NOMO-1 treated with DMSO at 0.1 percent for 48 hours (cell line): ENCODE measurements around the gene TTC32.
A peak's percentile ranks its signal among the peaks of the same experiment; 100 is the strongest.
"Not testable (repeated sequence)": the region's sequence is repeated elsewhere in the genome, so short reads cannot be mapped to it uniquely, and the experiment has no call there.

Source experiments
- DNase-seq: peaks from one replicate; lab custom pipeline; 2025; ENCODE audit not compliant: unreplicated experiment; lab: John Stamatoyannopoulos, UW

TTC32 gene

DNA sequence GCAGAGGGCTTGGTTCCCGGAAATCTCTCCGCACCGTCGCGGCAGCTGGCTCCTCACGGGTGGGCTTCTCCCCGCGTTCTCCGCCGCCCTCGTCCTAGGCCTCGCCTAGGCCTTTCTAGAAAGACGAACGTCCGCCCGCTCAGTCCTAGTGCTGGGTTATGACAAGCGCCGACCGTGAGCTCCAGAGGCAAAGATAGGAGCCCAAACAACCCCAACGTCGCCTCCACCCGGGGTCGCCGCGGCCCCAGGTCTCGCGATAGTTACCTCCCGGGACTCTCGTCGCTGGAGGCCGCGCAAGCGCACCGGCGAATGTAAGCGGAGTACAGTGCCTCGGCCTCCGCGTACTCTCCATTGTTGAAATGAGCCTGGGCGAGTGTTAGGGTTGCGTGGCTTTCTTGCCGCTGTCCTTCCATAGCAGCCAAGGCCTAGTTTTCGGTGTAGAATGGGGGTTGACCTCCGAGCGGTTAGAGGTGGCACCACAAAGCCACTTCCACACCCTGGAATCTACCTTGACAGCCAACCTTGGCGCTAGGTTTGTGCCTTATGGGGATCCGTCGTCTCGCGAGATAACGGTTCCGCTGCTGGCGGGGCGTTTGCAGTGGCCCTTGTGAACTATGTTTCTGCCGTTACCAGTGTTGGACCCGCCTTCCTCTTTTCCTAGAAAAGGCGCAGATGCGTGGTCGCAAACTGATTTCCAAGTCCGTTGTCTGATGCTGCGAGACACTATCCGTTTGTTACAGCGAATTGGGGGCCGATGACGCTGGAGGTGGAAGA, at the start of gene TTC32:
Gene TTC32, minus strand, starts transcription at position 542 of the 774 bp plus-strand sequence. Its CDS starts 129 bp downstream, at position 413.
- peak; percentile 81 for DNase-seq

DNA sequence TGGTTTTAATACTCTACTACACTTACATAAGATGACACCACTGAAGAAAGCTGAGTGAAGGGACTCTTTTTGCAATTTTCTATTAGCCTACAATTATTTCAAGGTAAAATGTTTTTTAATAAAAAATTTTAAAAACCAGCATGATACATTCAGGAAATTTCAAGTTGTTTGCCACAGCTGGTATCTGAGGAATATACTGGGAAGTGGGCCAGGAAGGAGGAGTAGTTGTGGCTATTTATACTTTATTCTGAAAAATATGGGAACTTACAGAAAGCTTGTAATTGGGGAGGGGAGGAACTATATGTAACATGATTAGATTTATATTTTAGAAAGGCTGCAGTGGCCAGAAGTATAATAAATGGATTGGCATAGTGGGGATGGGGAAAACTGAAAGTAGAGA, 47.3 kb upstream of the TTC32 start:
- DNase-seq: no peak

DNA sequence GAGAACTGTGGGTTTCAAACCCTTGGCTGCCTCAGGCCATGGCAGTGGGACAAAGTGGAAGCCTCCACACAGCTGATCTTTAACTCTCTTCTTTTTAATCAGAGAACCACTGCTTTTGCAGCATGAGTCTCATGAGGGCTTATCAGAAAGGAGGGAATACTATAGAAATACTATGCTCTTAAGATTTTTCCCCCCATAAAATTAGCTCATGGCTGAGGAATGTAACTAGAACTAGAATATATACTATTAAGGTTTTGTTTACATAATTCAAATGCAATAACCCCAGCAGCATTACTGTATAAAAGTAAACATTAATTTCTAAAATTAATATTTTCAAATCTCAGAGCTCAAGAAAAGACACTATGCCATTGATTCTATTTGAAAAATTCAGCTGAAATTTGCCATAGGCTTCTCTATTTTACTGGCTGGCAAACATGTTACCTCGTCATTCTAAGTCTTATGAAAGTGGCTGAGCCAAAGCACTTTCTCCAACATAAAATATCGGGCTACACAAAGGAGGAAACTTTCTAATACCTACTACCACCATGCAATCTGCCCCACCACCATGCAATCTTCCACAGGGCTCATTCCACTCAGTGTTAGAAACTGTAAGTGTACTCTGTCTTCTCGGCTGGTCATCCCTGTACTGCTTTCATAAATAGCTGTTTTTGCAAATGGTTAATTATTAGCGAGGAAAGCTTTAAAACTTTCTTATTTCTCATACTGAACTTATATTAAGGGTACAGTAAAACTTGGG, 45.6 kb upstream of the TTC32 start:
- DNase-seq: no peak

DNA sequence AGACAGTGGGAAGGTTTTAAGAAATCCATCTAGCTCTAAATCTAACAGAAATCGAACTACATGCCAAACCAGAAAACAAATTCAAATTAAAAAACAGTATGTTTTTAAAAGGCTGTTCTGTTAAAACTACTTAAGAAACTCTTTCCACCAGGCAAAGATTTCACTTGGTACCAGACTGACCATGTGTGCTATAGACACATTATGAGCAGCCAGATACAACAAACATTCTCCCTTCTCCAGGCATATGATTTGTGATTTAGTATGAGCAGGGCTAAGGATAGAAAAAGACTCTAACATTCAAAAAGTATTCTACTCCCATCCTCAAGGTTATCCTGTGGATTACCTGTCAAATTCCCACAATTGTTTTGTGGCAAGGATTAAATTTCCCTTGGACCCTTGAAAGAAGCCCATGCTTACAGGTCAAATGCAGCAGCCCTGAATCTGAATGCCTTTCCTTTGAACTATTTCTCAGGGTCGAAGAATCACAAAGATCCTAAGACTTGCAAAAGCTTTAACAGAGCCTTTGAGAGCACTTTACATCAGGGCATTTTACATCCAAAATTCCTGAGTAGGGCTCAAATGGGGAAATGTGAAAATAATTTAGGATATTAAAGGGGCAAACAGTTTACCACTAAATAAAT, 42.5 kb upstream of the TTC32 start:
- no peak for DNase-seq

DNA sequence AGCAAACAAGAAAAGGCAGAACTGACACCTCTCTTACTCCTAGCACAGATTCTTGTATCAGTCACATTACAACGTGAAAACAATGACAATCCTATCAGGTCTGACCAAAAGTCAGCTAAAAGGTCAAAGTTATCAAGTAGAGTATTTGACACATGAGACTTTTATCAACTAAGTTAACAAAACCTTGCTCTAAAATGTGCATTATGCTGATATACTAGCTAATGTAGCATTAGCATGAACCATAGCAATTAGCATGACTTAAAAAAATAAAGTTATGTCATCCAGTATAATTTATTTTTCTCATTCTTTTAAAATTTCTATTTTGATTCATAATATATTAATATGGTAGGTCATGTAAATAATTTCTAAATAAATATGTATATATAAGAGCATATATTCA, 41.4 kb upstream of the TTC32 start:
- no peak for DNase-seq

DNA sequence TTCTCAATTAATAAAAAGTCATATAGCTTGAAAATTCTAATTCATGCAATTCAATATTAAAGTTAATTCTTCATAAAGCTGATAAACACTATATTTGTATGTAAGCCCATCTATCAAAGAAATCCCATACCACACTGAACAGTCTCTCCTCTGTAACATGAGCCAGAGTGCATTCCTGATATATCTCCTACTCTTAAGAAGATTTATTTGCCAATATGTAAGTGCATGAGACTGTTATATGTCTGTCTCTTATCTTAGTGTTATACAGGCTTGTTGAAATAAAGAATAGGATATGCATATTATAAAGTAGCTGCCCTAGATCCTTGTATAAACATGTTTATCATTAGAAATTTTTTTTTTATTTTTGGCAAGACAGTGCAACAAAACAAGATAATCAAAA, 40.4 kb upstream of the TTC32 start:
- no peak for DNase-seq

DNA sequence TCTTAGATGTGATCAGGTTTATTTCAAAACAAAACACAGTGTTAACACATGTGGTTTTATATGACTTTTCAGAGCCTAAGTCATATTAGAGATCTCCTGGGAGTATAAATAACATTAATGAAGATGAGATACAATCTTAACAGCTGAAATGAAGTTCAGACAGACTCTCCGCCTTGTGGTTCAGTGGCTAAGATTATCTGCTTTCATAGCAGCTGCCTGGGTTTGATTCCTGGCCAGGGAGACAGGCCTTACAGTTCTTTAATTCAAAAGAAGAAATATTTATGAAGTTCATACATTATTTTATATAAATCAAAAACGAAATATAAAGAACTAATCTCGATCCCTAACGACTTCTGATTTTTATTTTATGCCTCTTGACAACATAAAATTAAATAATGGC, 35.2 kb upstream of the TTC32 start:
- DNase-seq: no peak

DNA sequence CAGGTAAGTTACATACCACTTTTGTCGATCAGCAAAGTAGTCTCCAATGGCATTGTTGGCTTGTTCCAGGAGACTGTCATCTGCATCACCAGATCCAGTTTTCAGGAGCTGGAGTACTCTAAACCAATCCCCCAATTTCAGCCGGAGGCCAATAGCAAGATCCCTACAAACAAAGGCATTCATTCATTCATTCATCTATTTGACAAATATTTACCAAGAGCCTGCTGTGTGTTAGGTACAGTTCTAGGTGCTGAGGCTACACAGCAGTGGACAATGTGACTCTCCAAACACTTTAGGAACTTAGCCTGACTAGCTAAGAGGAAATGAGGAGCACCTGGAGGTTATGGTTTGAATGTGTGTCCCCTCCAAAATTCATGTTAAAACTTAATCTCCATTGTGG, 34.4 kb upstream of the TTC32 start:
- no peak for DNase-seq

DNA sequence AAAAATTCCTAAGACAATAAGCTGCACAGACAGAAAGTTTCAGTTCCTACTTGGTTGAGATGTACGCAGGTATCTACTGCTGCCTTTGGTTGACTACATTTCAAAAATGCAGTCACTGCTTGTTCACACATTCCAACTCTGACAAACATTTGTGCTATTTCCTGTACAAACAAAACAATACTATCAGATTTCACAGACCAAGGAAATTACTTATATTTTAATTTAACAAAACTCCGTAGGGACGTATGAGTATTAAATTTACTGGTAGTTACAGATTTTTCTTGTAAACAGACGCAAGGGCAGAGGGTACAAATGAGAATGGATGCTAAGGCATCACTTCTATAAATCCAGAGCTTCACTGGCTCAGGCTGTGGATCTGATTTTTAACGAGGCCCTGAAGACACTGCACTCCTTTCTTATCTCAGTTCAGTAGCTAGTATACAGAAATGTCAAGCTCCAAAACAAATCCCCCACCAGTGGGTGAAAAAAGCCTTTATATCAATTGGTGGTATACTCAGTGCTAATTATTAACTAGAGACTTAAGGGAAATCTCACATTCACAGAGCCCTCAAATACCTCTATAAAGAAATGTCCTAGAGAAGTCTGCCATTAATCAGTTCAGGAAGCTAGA, 31.7 kb upstream of the TTC32 start:
- no peak for DNase-seq

DNA sequence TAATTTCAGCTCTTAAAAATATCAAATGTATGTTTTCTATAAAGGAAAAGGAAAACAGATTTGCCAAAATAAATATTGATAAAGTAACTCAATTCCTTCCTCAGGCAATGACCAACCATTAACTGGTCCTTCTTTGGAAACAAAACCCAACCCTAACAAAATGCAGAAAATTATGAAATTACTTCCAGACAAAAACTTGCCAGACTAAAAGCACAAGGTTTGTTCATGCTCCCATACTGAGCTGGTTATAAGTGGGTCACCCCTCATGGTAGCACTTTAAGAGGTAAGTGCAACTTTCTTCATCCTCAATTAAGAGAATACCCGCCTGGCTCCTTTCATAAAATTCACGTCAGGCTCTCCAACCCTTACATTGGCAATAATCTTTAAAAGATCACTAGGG, 31.1 kb upstream of the TTC32 start:
- no peak for DNase-seq

DNA sequence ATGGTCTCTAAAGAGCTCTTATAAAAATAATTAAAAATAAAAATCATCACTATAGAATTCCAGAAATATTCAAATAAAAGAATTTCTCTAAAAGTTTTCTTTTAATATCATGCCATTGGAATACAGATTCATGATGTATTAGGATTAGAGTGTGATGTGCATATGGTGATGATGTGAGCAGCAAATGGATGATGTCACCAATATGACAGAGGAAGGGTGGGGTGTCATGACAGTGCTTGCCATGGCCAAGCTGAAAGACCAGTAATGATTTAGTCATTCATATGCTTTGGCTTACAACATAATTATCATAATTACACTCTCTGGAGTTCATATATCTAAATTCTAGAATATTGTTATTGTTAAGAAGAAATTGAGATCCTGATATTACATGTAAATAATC, 27.4 kb upstream of the TTC32 start:
- DNase-seq: no peak

DNA sequence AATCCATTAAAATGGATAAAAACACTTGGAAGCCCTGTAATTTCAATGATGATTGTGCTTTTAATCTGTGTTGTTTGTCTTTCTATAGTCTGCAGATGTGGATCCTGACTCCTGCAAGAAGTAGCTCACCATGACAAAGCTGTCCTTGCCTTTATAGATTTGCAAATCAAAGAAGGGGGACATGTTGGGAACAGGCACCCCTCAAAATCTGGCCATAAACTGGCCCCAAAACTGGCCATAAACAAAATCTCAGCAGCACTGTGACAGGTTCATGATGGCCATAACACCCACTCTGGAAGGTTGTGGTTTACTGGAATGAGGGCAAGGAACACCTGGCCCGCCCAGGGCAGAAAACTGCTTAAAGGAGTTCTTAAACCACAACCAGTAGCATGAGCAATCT, 26.0 kb upstream of the TTC32 start:
- DNase-seq: not testable (repeated sequence)

DNA sequence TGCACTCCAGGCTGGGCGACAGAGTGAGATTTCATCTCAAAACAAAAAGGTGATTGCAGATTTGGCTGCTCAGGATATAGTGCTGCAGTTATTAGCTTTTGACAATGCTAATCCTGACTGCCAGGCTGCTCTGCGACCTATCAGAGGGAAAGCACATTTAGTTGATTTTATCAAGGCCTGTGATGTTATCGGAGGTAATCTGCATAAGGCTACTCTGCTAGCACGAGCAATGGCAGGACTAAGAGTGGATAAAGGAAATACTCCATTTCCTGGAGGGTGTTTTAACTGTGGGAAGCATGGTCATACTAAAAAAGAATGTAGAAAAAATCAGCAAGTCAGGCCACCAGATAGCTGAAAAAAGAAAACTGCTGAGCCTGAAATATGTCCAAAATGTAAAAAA, 22.7 kb upstream of the TTC32 start:
- DNase-seq: not testable (repeated sequence)

DNA sequence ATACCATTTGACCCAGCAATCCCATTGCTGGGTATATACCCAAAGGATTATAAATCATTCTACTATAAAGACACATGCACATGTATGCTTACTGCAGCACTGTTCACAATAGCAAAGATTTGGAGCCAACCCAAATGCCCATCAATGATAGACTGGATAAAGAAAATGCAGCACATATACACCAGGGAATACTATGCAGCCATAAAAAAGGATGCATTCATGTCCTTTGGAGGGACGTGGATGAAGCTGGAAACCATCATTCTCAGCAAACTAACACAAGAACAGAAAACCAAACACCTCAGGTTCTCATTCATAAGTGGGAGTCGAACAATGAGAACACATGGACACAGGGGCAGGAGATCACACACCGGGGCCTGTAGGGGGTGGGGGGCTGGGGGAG, 20.4 kb upstream of the TTC32 start:
- DNase-seq: not testable (repeated sequence)

DNA sequence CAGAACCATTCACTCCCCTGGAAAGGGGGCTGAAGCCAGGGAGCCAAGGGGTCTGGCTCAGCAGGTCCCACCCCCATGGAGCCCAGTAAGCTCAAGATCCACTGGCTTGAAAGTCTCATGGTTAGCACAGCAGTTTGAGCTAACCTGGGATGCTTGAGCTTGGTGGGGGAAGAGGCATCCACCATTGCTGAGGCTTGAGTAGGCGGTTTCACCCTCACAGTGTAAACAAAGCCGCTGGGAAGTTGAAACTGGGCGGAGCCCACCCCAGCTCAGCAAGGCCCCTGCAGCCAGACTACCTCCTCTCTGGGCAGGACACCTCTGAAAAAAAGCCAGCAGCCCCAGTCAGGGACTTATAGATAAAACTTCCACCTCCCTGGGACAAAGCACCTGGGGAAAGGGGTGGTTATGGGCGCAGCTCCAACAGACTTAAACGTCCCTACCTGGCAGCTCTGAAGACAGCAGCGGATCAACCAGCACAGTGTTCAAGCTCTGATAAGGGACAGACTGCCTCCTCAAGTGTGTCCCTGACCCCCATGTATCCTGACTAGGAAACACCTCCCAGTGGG, 14.7 kb upstream of the TTC32 start:
- DNase-seq: no peak

DNA sequence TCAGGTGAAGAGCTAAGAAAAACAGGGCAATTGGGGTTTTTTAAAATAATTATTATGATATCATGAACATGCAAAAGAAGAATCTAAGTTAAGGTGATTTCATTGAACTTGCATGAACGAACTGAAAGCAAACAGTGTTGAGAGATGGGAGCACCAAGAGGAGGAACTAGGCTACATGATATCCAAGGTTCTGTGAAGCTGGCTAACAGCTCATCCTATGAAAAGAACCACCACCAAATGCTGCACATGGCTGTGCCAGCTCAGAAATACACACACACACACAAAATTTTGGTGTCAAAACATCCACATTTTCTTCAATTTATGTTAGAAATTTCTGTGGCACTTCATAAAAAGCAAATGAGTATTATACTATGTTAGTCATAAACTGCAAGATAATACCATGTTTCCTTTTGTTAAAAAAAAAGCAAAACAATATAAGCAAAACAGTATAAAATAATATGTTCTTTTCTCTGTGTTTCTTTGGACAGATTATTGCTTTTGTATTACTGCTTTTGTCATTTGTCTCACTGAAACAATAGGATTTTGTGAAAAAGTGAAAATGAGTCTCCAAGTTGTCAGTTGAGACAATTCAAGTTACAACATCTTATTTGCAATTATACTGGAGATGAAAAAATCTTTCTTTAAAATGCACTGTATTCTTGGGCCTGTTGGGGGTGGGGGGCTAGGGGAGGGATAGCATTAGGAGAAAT, 12.6 kb upstream of the TTC32 start:
- DNase-seq: no peak

DNA sequence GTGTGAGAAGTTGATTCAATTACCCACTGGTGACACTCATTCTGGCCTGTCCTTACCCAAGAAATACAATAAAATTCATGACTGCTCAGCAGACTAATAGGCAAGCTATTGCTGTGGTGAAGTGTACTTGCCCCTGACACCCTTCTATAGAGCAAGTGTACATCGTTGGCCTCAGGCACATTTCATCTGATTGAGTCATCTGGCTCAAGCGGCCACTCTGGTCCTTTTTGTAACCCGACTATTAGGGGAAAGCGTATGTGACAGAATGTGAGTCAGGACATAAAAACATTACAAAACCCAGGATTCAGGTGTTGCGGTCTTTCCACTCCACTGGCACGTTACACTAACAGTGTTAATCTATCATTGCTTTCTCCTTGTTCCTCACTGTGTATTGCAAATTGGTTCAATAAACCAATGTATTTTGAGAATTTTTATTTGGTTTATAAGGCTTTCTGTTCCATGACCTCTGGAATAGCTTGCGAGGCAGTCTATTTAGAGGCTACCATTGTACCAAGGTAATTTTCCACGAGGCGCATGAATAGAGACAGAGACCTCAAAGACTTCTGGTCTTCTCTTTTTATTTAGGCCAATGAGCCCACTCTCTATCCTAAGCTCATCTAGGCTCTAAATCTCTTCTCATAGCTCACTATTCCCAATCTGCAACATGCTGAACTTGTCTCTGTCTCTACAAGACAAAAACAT, 10.2 kb upstream of the TTC32 start:
- no peak for DNase-seq

DNA sequence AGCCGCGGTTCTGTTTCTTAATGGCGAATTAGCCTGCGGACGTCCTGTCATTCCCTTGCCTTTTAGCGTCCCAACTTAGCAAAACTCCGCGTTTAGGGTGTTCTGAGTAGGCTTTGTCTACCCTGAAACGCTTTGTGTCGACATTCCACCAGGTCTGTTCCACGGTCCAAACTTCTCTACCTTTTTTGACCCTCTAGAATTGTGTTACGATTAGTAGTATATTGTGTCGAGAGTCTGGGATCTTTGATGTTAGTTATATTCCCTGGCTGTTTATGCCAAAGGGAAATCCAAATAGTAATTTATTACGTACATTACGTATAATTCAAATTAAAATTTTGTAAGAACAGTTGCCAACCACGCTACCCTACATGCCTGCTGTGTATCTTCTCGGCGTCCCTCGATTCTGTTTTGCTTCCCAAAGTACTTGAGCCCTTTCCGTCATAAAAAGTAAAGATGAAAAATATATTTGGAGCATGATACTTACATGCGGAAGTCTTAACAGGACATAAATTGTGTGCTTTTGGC, 495 bp upstream of the TTC32 start:
- no peak for DNase-seq

DNA sequence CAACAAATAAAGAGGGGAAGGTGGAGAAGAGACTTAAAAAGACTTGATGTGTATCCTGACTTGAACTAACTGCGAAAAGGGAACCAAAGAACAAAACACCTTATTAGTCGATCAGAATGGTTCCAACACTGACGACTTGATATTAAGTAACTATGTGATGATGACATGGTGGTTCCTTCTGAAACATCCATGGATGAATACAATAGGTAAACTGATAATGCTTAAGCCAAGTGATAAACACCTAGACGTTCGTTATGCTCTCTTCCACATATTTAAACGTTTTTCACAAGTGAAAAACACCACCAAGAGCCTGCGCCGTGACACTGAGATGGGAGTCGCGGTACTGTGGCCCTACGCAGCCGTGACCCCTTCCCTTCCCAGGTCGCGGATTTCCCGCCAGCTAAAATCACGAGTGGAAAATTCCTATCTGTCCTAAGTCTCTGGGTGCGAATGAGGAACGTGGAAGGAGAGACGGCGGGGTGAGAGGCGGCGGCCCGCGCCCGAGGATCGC, 797 bp downstream of the TTC32 start:
- peak; percentile 41 for DNase-seq
